IPS-18a (cell line): Measurements from ENCODE around the gene YIF1B.
"Not testable (repeated sequence)": the region's sequence is repeated elsewhere in the genome, so short reads cannot be mapped to it uniquely, and the experiment has no call there.

Source experiments
- H3K27ac ChIP-seq: one replicate; pipeline ENCODE4 v1.5.1; 2013; ENCODE audit warnings: low read length
- H3K27me3 ChIP-seq: one replicate; pipeline ENCODE4 v1.6.1; 2013; ENCODE audit warnings: mild to moderate bottlenecking, low read length; ENCODE audit not compliant: control insufficient read depth, insufficient read depth
- H3K36me3 ChIP-seq: one replicate; pipeline ENCODE4 v1.6.1; 2013; ENCODE audit warnings: low read depth, low read length; ENCODE audit not compliant: control insufficient read depth
- H3K4me1 ChIP-seq: one replicate; pipeline ENCODE4 v1.6.1; 2013; ENCODE audit warnings: low read depth, low read length; ENCODE audit not compliant: control insufficient read depth
- H3K4me3 ChIP-seq: one replicate; pipeline ENCODE4 v1.5.1; 2013; ENCODE audit warnings: low read length
- H3K9ac ChIP-seq: one replicate; pipeline ENCODE4 v1.6.1; 2013; ENCODE audit warnings: mild to moderate bottlenecking, low read length, moderate library complexity
- H3K9me3 ChIP-seq: one replicate; pipeline ENCODE4 v1.6.1; 2013; ENCODE audit warnings: low read depth, low read length; ENCODE audit not compliant: control insufficient read depth

Gene YIF1B, protein sequence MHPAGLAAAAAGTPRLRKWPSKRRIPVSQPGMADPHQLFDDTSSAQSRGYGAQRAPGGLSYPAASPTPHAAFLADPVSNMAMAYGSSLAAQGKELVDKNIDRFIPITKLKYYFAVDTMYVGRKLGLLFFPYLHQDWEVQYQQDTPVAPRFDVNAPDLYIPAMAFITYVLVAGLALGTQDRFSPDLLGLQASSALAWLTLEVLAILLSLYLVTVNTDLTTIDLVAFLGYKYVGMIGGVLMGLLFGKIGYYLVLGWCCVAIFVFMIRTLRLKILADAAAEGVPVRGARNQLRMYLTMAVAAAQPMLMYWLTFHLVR

DNA sequence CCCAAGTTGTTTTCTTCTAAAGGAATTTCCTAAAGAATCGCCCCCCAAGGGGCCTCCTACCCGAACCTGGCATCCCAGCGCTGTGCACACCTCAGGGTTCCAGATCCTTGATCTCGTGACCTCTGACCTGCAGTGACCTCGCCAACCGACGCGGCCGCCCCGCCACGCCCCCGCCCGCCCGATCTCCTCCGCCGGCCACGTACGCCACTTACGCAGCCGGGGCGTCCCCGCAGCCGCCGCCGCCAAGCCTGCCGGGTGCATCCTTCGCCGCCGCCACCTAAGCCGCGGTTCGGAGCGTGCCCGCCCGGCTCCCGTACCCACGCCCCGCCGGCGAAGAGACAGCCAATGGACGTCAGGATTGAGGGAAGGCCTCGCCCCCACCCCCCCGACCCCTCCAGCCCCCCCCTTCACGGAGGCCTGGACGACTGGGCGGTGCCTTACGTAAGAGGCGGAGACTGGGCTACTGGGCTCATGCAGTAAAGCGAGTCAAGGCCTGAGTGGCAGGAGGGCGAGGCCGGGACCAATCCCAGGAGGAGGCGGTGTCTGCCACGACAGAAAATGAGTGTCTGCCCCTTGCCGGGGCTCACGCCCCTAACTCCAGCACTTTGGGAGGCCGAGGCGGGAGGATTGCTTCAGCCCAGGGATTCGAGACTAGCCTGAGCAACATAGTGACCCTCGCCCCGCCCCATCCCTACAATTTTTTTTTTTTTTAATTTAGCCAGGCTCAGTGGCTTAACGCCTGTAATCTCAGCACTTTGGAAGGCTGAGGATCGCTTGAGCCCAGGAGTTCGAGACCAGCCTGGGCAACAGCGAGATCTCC lies at the start of gene YIF1B:
TSS of gene YIF1B (minus strand) at position 291 of the 820 bp plus-strand sequence. CDS start at position 261, 30 bp downstream.
- H3K27me3 ChIP-seq: peaks cover 39% of the 10 kb centered on the region
- H3K27ac ChIP-seq: peak within 1 kb of the TSS; percentile 79
- H3K9ac ChIP-seq: peak within 1 kb of the TSS; percentile 72
- no peaks in the 10 kb centered on the region for H3K36me3 ChIP-seq
- H3K4me1 ChIP-seq: peaks cover 3% of the 10 kb centered on the region
- H3K4me3 ChIP-seq: peak within 1 kb of the TSS; percentile 91
- H3K9me3 ChIP-seq: no peaks in the 10 kb centered on the region

DNA sequence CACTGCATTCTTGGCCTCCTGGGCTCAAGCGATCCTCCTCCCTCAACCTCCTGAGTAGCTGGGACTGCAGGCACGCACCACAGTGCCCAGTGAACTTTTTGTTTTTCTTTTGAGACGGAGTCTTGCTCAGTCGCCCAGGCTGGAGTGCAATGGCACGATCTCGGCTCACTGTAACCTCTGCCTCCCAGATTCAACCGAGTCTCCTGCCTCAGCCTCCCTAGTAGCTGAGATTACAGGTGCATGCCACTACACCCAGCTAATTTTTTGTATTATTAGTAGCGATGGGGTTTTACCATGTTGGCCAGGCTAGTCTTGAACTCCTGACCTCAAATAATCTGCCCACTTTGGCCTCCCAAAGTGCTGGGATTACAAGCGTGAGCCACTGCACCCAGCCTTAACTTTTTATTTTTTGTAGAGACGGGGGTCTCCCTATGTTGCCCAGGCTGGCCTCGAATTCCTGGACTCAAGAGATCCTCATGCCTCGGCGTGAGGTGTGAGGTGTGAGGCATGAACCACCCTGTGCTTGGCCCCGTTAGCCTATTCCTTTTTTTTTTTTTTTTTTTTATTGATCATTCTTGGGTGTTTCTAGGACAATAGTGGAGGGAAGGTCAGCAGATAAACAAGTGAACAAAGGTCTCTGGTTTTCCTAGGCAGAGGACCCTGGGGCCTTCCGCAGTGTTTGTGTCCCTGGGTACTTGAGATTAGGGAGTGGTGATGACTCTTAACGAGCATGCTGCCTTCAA lies 47.4 kb upstream of the YIF1B start:
- H3K27me3 ChIP-seq: peaks cover 35% of the 10 kb centered on the region
- H3K27ac ChIP-seq, H3K9me3 ChIP-seq, H3K9ac ChIP-seq, H3K36me3 ChIP-seq, H3K4me1 ChIP-seq: not testable (repeated sequence)
- H3K4me3 ChIP-seq: peak overlapping the region; percentile 89

DNA sequence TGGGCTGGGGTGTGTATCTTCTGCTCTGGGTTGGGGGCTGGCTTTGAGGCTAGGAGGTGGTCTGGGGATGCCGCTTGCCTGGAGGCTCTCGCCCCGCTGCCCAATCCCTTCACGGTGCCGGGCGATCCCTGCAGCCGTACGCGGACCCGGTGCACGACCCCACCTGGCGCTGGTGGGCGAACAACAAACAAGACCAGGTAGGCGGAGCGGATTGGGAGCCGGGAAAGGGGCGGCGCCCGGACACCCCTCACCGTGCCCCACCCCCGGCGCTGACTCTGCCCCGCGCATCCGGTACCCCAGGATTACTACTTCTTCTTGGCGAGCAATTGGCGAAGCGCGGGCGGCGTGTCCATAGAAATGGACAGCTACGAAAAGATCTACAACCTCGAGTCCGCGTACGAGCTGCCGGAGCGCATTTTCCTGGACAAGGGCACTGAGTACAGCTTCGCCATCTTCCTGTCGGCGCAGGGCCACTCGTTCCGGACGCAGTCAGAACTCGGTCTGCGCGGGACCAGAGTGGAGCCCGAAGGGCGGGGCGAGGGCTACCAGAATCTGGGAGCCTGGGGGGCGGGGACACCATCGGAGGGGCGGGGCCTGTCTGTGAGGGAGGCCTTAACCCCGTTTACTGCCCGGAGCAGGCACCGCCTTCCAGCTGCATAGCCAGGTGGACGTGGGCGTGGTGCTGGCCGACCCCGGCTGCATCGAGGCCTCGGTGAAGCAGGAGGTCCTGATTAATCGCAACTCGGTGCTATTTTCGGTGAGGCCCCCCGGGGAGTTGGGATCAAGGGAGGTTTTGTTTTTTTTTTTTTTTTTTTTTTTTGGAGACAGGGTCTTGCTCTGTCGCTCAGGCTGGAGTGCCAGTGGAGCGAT lies 46.6 kb upstream of the YIF1B start:
- Histone ChIP-seq H3K9me3 (no peaks in the 10 kb centered on the region), H3K4me1 (no peaks in the 10 kb centered on the region), H3K27ac (no peak overlapping the region), H3K9ac (no peak overlapping the region), H3K4me3 (peak overlapping the region; percentile 89), H3K27me3 (peaks cover 37% of the 10 kb centered on the region), H3K36me3 (no peaks in the 10 kb centered on the region)

DNA sequence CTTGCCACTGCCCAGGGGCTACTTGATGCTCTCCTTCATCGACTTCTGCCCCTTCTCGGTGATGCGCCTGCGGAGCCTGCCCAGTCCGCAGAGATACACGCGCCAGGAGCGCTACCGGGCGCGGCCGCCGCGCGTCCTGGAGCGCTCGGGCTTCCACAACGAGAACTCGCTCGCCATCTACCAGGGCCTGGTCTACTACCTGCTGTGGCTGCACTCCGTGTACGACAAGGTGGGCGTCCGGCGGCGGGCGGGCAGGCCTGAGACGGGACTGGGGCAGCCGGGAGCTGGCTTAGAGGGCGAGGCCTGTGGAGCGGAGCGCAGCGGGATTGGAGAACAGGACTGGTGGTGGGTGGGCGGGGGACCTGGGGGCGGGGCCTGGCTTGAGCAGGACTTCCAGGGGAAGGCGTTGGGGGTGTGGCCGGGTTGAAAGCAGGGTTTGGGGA lies 45.9 kb upstream of the YIF1B start:
- H3K9me3 ChIP-seq: no peaks in the 10 kb centered on the region
- H3K36me3 ChIP-seq: no peaks in the 10 kb centered on the region
- peaks cover 37% of the 10 kb centered on the region for H3K27me3 ChIP-seq
- H3K4me3 ChIP-seq: peak overlapping the region; percentile 89
- H3K9ac ChIP-seq: no peak overlapping the region
- no peaks in the 10 kb centered on the region for H3K4me1 ChIP-seq
- H3K27ac ChIP-seq: no peak overlapping the region

DNA sequence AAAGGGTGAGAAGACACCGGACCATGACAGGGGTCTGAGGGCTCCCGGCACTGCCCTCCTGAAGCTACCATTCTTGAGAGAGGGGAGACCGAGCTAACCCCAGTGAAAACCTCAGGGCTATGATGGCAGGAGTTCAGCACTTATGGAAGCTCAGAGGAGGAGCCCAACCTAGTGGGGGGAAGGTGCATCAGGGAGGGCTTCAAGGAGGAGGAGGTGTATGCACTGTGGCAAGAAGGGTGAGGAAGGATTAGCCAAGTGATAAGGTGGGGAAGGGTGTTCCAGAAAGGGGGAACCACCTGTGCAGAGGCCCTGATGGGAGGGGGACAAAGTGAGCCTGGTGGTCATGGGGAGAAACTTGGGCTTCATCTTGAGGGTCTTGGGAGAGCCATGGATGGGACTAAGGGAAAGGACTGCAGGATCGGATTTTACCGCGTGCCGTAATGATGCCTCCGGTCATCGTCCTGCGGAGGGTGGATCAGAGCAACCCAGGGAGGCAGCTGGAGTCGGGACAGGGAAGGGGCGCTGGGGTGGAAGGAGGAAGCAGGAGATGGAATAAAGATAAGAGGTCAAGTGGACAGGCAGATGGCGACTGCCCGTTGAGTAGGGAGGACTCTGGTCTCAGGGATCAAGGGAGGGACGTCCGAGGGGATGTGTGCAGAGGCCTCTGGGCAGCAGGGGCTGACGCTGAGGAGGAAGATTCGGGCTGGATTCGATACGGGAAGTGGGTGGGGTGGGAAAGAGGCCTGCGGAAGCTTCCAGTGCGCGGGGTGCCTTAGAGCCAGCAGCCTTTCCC lies 45.3 kb upstream of the YIF1B start:
- Histone ChIP-seq H3K4me3 (peak overlapping the region; percentile 89), H3K9ac (no peak overlapping the region), H3K4me1 (no peaks in the 10 kb centered on the region), H3K36me3 (no peaks in the 10 kb centered on the region), H3K27ac (no peak overlapping the region), H3K9me3 (no peaks in the 10 kb centered on the region), H3K27me3 (peaks cover 37% of the 10 kb centered on the region)

DNA sequence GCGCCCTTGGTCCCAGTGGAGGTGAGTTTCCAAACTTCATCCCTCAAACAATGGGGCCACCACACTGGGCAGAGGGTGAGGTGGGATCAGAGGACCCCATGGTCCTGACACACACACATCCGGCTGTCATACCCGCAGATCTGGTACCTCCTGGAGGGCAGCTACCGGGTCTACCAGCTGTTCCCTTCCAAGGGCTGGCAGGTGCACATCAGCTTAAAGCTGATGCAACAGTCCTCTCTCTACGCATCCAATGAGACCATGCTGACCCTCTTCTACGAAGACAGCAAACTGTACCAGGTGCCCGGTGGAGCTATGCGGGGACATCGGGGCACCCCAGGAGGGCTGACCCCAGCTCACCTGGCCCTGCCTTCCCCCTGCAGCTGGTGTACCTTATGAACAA lies 44.6 kb upstream of the YIF1B start:
- Histone ChIP-seq H3K9me3 (no peaks in the 10 kb centered on the region), H3K27me3 (peaks cover 37% of the 10 kb centered on the region), H3K27ac (no peak overlapping the region), H3K36me3 (no peaks in the 10 kb centered on the region), H3K4me3 (no peak overlapping the region), H3K9ac (no peak overlapping the region), H3K4me1 (no peaks in the 10 kb centered on the region)

DNA sequence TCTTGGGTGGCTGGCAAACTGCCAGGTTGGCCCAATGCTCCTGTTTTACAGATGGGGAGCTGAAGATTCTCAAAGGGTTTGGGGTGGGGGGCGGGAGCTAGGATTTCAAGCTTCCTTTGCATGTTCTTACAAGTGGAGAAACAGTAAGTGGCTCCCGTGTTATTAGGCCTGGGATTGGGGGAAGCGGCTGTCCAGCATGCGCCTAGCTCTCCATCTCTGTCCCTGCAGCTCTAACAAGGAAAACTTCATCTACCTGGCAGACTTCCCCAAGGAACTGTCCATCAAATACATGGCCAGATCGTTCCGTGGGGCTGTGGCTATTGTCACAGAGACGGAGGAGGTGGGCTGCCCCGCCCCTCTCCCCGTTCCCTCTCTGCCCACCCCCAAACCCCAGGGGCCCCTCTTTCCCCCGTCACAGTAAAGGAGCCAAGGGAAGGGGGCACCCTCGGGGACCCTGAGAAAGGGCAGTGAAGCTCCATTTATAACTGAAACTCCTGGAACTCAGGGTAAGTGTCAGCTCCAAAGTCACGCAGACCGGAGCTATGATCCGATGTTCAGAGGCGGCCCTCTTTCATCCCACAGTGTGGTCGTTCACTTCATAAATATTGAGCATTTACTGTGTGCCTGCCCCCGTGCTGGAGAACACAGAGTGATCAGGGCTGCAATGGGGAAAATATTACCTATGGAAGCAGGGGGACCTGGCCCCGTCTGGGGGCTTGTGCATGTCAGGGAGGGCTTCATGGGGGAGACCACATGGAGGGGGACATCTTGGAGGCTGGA lies 43.7 kb upstream of the YIF1B start:
- Histone ChIP-seq H3K36me3 (no peaks in the 10 kb centered on the region), H3K9ac (no peak overlapping the region)

DNA sequence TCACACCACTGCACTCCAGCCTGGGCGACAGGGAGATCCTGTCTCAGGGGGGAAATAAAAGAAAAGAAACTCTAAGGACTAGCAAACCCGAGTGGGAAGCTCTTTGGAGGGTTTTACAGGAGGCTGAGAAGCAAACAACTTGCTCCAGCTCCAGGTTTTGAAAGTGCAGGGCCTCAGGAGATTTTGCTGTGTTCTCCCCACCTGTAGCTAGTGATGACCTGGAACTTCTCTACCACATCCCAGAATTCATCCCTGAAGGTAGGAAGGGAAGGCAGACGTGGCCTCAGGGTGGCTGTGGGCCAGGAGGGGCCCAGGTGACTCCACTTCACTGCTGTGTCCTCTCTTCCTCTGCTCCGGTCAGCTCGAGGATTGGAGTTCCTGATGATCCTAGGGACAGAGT lies 42.3 kb upstream of the YIF1B start:
- peaks cover 37% of the 10 kb centered on the region for H3K27me3 ChIP-seq

More for the DNA sequence above, 43.7 kb upstream of the YIF1B start:
- H3K27ac ChIP-seq: no peak overlapping the region
- no peaks in the 10 kb centered on the region for H3K4me1 ChIP-seq
- H3K27me3 ChIP-seq: peaks cover 37% of the 10 kb centered on the region
- no peaks in the 10 kb centered on the region for H3K9me3 ChIP-seq
- no peak overlapping the region for H3K4me3 ChIP-seq

DNA sequence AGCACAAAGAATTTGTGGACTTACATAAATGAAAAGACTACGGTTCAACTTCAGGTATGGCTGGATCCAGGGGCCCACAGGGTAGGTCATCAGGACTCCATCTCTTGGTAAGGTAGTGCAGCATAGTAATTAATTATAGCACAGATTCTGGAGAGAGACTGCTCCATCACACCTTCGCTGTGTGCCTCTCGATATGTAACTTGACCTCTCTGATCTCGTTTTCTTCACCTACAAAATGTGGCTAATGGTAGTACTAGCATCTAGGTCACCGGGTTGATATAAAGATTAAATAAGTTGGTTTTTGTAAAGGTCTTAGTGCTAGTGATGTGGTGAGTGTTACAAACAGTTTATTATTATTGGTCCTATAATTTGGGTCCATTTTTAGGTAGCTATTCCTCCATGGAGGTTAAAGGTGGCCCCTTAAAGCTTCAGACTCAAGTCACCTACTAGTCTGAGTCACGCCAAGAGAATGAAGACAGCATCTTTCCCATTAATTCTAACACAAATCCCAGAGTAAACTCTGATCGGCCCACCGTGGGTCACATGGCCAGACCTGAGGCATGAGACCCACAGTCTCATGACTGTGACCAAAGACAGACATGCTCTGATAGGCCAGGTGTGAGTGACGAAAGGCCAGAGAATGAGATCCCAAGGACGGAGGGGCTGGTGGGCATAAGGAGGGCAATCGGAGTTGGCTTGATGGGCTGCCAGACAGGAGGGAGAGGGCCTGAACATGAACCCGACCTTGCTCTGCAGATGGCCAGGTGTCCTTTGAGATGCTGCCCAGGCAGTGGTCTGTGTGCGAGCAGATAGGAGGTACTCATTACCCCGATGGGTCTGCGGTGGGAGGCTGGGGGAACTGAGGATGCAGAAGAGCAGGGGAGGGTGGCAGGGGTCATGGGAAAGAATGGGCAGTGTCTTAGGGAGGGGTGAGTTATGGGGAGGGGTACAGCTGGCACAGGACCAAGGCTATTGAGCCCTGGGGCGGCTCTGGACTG lies 40.3 kb upstream of the YIF1B start:
- no peak overlapping the region for H3K4me3 ChIP-seq
- H3K27ac ChIP-seq: no peak overlapping the region
- no peak overlapping the region for H3K9ac ChIP-seq
- no peaks in the 10 kb centered on the region for H3K4me1 ChIP-seq
- no peaks in the 10 kb centered on the region for H3K9me3 ChIP-seq
- peaks cover 31% of the 10 kb centered on the region for H3K27me3 ChIP-seq
- no peaks in the 10 kb centered on the region for H3K36me3 ChIP-seq

More for the DNA sequence above, 42.3 kb upstream of the YIF1B start:
- Histone ChIP-seq H3K4me3 (no peak overlapping the region), H3K9me3 (no peaks in the 10 kb centered on the region), H3K9ac (no peak overlapping the region), H3K27ac (no peak overlapping the region), H3K36me3 (no peaks in the 10 kb centered on the region), H3K4me1 (no peaks in the 10 kb centered on the region)
